Bronchial epithelial cell (primary cell): ENCODE measurements around the gene FAM114A2. TPM values are rescaled to one million over a fixed set of nuclear protein-coding genes. Genes with fewer than 3 reads are reported as not detected.

Experiments used
- DNase-seq: peaks from one replicate; pipeline ENCODE4 v3.0.0-alpha.2; 2010; ENCODE audit warnings: low read depth
- FAIRE-seq: peaks from 2 replicates; lab custom pipeline; 2011; peaks lifted over from hg19 to GRCh38; lab: Jason Lieb, UNC
- H3K27me3 ChIP-seq: 2 replicates; pipeline ENCODE4 v1.5.1; 2011; ENCODE audit warnings: low read length; ENCODE audit not compliant: control insufficient read depth, insufficient read depth
- H3K36me3 ChIP-seq: 2 replicates; pipeline ENCODE4 v1.5.1; 2011; ENCODE audit warnings: low read length; ENCODE audit not compliant: control insufficient read depth, insufficient read depth
- H3K4me3 ChIP-seq: 2 replicates; pipeline ENCODE4 v1.5.1; 2011; ENCODE audit warnings: mild to moderate bottlenecking, low read depth, low read length, control low read depth
- total RNA-seq: library from RNA; depleted of rRNA; stranded (reverse); fragments of >200 nt; gene quantifications from 2 replicates; pipeline ENCODE4 v1.2.1, GENCODE V29; 2014
- TF ChIP-seq, protein P1 (sequence below): IDR thresholded peaks from 2 replicates; pipeline ENCODE4 v1.5.1; 2011; ENCODE audit warnings: mild to moderate bottlenecking, moderate library complexity, low read length, control low read depth, inconsistent platforms; ENCODE audit not compliant: insufficient read depth, severe bottlenecking

FAM114A2 gene
- total RNA-seq, 1 donor from 2014 or later, result 19.7 TPM

DNA sequence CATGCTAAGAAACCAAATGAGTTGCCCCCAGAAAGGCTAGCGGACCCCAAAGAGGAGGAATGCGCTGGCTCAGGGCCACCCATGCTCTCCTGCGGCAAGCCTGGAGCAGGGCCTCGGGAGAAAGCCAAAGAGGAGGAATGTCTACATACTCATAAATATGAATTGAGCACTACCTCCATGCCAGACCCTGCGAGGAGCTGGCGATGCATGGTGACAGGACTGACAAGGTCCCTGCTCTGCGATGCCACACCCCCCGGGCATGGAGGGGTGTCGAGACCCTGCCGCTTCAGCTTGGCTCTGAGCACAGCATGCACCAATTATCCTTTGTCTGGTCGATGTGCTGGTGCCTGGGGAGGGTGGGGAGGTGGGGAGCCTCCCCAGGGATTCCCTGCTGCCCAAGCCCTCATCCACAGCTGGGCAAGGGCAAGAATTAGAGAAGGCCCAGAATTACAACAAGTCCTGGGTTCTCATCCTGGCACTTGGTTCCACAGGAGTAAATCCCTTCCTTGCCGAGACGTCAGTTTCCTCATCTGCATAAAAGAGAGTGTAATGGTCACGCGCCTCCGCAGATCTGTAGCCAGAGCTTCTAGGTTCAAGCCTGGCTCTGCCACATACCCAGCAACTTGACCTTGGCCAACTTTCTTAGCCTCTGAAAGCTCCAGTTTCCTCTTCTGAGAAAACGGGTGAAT lies 74.4 kb downstream of the FAM114A2 start:
- FAIRE-seq (no peak), DNase-seq (no peak)
- Histone ChIP-seq H3K27me3 (no peaks in the 10 kb centered on the region), H3K4me3 (no peak overlapping the region), H3K36me3 (no peaks in the 10 kb centered on the region)
- TF ChIP-seq, protein P1, sequence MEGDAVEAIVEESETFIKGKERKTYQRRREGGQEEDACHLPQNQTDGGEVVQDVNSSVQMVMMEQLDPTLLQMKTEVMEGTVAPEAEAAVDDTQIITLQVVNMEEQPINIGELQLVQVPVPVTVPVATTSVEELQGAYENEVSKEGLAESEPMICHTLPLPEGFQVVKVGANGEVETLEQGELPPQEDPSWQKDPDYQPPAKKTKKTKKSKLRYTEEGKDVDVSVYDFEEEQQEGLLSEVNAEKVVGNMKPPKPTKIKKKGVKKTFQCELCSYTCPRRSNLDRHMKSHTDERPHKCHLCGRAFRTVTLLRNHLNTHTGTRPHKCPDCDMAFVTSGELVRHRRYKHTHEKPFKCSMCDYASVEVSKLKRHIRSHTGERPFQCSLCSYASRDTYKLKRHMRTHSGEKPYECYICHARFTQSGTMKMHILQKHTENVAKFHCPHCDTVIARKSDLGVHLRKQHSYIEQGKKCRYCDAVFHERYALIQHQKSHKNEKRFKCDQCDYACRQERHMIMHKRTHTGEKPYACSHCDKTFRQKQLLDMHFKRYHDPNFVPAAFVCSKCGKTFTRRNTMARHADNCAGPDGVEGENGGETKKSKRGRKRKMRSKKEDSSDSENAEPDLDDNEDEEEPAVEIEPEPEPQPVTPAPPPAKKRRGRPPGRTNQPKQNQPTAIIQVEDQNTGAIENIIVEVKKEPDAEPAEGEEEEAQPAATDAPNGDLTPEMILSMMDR, result no peak

DNA sequence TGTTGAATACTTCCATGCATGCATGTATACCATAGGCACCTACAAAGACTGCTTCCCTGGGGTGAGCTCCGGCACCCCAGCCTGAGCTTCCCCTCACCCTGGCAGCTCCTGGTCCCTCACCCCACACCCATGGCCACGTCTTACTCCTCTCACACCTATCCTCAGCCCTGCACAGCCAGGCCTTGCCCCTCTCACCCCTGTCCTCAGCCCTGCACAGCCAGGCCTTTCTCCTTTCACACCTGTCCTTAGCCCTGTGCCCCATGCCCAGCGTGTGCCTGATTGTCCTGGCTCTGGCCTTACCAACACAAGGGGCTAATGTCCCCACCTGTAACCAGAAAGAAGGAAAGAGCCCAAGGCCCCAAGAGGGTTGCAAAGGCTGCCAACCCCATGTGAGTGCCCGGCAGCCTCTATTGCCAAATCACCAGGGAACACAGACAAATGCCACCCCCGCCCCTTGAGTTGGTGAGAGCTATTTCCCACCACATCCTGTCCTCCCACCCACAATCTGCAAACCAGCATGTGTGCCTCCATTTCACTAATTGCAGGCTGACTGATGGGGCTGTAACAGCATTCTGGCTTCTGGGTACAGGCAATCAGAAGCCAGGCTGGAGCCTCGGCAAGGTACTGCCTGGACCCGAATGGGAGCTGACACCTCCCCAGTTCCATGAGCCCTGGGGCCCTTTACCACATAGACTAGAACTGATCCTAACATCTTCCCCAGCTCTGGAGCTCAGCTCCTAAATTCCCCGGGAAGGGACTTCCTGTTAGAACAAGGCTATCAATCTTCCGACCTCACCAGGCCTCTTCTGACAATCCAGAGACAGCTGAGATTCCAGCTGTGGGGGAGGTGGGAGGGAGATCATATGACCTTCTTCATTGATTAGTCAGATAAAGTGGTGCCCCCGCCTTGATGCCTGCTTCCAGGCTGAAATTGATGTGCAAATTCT lies 78.2 kb downstream of the FAM114A2 start:
- FAIRE-seq, result no peak
- Histone ChIP-seq H3K4me3 (no peak overlapping the region), H3K36me3 (no peaks in the 10 kb centered on the region), H3K27me3 (no peaks in the 10 kb centered on the region)
- no peak for DNase-seq
- TF ChIP-seq, protein P1, result no peak

DNA sequence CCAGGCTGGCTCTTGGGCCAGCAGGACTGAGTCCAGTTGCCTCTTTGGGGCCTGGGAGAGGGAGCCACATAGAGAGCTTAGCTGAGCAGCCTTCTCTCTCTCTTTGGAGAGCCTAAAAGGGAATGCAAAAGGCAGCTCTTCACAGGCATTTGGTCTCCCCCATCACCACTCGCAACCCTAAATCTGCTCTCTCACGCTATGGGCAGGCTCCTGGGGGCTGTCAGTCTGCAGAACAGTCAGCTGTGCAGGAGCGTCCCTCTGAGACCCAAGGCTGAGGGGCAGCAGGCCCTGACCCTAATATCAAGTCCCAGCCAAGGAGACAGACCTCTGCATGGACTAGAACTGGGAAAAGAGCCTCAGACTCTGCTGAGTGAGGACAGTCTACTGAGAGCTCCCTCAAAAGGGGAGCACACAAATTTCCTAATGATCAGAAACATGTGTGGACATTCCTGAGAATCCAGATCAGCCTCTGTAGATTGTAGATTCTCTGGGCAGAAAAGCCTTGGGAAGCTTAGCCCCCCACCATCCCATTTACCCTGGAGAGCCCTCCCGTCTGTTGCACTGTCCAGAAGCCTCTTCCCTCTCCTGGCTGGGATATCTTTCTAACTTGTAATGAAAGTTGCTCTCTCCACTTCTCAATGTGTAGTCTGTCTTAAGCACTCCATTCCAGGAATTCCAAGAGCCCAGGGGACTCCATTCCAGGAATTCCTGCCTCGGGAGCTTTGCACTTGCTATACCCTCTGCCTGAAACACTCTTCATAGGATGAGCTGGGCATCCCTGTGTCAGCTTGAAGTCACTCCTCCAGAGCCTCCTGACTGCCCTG lies 79.4 kb downstream of the FAM114A2 start:
- Histone ChIP-seq H3K4me3 (no peak overlapping the region), H3K36me3 (no peaks in the 10 kb centered on the region), H3K27me3 (no peaks in the 10 kb centered on the region)
- FAIRE-seq (no peak), DNase-seq (no peak)
- TF ChIP-seq, protein P1, result no peak

DNA sequence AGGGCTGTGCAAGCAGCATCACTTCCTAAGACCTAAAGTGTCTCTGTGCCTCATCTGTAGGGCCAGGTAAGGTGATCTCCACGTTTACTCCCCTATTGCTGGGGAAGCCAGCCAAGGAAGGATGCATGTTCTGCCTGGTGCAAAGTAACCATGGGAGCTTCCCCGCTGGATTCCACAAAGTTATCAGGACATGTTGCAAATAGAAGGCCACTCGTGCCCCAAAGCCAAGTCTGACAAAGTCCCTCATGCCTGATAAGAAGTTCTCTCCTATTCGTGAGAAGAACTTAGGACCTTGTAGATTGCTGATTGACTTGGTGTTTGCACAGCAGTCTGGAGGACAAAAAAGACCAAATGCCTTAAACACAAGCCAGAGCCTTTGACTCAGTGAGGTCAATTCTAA lies 81.5 kb downstream of the FAM114A2 start:
- TF ChIP-seq, protein P1, result no peak
- no peaks in the 10 kb centered on the region for H3K27me3 ChIP-seq
- FAIRE-seq (no peak), DNase-seq (no peak)
- H3K4me3 ChIP-seq, result no peak overlapping the region
- no peaks in the 10 kb centered on the region for H3K36me3 ChIP-seq

DNA sequence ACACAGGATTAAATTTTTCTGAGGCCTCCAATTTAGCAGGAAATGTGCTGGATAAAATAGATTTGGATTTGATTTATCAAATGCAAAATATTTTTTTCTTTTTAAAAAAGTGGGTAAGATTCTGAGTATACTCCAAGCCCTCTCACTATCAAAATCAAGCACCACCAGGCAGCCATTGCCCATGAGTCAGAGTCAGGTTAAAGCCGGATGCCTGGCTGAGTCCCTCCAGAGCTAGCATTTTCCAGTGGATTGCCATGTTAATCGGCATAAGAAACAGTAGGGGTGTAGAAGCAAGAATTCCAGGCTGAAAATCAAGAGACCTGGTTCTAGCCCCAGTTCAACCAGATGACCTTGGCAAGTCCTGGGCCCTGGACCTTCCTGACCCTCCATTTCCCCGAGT lies 85.3 kb downstream of the FAM114A2 start:
- Histone ChIP-seq H3K27me3 (no peaks in the 10 kb centered on the region), H3K36me3 (no peaks in the 10 kb centered on the region), H3K4me3 (no peak overlapping the region)
- TF ChIP-seq, protein P1, result no peak
- FAIRE-seq, result no peak
- DNase-seq, result no peak
